HG02763 (cell line): ENCODE results near the gene ZNF236.
"Not testable (repeated sequence)": the region's sequence is repeated elsewhere in the genome, so short reads cannot be mapped to it uniquely, and the experiment has no call there.

ENCODE experiments used
- ATAC-seq: cut with Tn5 transposase; IDR thresholded peaks from one replicate; pipeline ENCODE4 v1.9.1; 2021; ENCODE audit warnings: mild to moderate bottlenecking, moderate library complexity; ENCODE audit not compliant: unreplicated experiment

ZNF236 gene

DNA sequence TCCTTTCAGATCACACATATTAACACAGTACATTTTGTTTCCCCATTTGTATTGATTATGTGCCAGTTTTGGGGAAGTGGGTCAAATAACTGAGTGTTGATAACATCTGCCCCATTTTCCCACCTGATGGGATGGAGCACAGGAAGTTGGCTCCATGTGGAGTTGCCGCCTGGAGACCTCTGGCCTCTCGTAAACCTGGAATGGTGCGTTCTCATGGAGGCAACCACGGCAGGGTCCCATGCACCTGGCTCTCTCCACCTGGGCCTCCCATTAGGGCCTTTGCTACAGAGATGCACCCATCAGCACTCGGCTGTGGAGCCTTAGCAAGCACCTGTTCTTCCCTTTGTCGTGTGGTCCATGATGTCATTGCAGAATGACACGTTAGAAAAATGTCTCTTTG is 179.6 kb downstream of the ZNF236 start:
- ATAC-seq, result no peak

GRCh38 chr18:77002496-77002895 is 180.1 kb downstream of the ZNF236 start:
- no peak for ATAC-seq

DNA sequence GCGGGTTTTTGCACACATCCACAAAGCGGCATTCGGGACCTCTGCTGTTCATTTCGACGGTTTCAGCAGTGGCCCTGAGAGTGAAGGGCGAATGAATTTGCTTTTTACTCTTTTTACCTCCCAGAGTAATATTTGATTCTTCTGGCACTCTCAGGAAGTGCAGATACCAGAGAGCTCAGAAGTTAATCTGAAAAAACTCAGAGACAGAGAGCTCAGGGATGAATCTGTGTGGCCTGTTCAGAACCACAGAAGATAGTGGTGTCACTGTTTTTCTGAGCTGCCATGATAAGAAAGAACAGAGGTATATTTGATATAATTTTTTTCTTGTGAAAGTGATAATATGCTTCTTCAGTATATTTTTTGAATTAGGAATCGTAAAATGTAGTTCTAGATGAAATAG is 181.0 kb downstream of the ZNF236 start:
- no peak for ATAC-seq

DNA sequence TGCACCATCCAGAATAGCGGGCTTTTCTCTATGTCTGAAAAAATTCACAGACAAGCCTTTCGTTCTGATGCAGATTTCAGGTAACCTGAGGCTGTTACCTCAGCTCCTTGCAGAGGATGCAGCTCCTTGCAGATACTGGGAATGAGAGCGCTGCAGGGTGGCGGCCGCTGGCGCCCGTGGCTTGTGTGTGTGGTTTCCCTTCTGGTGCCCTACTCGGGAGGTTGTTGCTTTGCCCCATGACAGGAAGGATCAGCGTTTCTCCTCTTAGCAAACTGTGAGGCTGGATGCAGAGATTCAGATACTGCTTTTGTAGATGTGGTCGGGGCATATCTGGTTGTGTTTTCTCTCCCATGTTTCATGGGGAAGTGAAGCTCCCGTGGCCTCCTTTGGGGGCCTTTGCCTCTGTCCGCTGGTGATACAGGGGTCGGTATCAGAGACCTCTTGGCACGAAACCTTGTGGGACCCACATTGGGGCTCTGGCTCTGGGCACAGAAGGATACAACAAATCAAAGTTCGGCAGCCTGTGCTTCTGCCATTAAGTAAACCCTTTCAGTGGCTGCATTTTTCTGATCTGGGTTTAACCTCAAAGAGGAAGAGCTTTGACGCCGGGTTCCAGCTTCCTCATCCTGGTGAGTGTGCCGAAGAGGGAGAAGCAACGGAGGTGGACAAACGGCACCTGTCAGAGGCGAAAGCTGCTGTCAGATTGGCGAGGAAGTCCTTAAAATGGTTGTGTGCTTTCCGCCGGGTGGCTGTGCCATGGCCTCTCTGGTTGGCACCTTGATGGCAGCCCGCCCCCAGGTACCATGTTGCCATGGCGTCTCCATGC is 182.4 kb downstream of the ZNF236 start:
- no peak for ATAC-seq

- ATAC-seq, result no peak
Observed at GRCh38 chr18:77005651-77006195, 183.4 kb downstream of the ZNF236 start.

GRCh38 chr18:77006305-77007175 is 184.2 kb downstream of the ZNF236 start:
- no peak for ATAC-seq

- ATAC-seq, result no peak
Observed at GRCh38 chr18:77007251-77007650, 184.9 kb downstream of the ZNF236 start.

- no peak for ATAC-seq
Observed at GRCh38 chr18:77008006-77008405, 185.6 kb downstream of the ZNF236 start.

GRCh38 chr18:77008576-77009315 is 186.4 kb downstream of the ZNF236 start:
- ATAC-seq, result no peak

DNA sequence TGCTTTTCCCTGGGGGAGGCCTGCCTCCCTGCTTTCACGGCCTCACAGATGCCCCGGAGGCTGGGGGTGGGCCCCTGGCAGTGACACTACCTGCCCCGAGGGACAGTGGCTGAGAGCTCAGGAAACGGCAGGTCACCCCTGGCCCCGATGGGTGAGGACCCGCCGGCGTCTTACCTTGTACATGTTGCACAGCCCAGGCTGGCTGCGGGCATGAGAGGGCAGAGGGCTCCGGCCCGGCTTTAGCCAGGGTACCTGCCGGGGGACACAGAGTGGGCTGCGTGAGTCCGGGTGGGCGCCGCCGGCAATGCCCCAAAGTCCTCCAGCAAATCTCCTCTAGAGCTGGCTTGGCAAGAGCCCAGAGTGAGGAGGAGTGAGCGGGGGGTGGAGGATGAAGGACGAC is 187.3 kb downstream of the ZNF236 start:
- ATAC-seq, result no peak

- ATAC-seq, result no peak
Observed at GRCh38 chr18:77012120-77012519, 189.8 kb downstream of the ZNF236 start.

- ATAC-seq, result no peak
Observed at GRCh38 chr18:77012806-77013541, 190.6 kb downstream of the ZNF236 start.

GRCh38 chr18:77013811-77014521 is 191.6 kb downstream of the ZNF236 start:
- ATAC-seq, result no peak

GRCh38 chr18:77014538-77014937 is 192.2 kb downstream of the ZNF236 start:
- no peak for ATAC-seq

GRCh38 chr18:77015169-77015568 is 192.8 kb downstream of the ZNF236 start:
- ATAC-seq, result no peak

GRCh38 chr18:77015771-77016710 is 193.7 kb downstream of the ZNF236 start:
- no peak for ATAC-seq

DNA sequence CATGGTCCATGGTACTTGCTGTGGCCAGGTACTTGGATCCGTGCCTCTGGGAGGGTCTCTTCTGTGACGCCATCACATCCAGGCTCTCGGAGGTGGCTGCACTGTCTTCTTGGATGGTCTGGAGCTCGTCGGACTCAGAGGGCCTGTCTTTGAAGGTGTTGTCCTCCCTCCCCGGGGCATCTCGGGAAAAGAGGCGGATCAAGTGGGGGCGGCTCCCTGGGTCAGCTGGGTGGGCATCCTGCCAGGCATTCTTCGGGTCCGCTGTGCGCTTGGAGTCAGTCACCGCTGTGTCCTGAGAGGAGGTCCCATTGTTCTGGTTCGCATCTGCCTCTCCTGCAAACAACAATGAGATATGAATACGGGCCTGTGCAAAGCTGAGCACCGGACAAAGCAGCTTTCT is 194.6 kb downstream of the ZNF236 start:
- no peak for ATAC-seq

GRCh38 chr18:77017355-77017754 is 195.0 kb downstream of the ZNF236 start:
- ATAC-seq, result no peak

- ATAC-seq, result not testable (repeated sequence)
Observed at GRCh38 chr18:77018650-77019049, 196.3 kb downstream of the ZNF236 start.
